Measurements from ENCODE around the gene CORO2B. TPM values are rescaled to one million over a fixed set of nuclear protein-coding genes. Genes with fewer than 3 reads are reported as not detected.

Gene CORO2B
- total RNA-seq, 4 donors from 2014 or later, result 1.3 to 3.3 (median 2.3) TPM

DNA sequence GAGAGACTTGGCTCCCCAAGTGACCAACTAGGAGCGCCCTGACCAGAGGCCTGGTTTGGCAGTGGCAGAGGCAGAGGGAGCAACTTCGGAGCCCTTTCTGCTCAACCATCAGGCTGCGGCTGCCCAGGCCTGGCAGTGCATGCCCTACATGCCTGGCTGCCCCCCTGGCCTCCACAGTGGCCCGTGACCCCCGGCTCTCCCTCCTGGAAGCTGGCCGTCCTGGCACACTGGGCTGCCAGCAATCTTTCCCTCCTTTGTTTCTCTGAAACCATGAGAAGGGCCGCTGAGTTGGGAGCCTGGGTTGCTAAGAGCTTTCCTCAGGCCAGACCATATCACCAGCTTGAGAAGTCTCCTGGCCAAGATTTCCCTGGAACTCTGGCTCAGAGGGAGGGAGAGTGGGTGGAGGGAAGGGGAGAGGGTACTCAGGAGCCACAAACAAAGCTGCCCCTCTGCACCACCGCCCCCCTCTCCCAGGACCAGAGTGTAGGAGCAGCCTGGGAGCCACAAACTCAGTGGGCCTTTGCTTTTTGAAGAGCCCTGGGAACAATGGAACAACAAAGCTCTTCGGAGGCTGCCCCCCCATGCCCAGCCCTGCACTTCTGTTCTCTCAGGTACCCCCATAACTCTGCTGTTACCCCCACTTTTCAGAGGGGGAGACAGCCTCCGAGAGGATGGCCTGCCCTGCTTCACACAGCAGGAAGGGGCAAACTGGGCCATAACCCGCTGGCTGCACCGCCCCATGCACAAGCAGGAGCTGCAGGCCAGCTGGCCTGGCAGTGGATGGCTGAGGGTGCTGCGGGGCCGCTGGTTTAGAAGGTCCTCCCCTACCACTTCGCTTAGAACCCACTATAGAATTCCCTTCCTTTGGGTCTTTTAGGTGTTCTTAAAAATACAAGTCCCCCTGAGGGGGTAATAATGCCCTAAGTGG, 11.3 kb downstream of the CORO2B start:
- H3K36me3 ChIP-seq, result no peaks in the 10 kb centered on the region
- H3K27me3 ChIP-seq, result no peaks in the 10 kb centered on the region
- WGBS, result 63% methylated on average over 3 of the region's 15 CpGs
- TF ChIP-seq POLR2AphosphoS5 (IDR thresholded peaks at IDR 0.05) (no peak), EP300 (IDR thresholded peaks at IDR 0.05) (no peak), POLR2A (IDR thresholded peaks at IDR 0.05) (no peak)
- TF ChIP-seq, protein P1, sequence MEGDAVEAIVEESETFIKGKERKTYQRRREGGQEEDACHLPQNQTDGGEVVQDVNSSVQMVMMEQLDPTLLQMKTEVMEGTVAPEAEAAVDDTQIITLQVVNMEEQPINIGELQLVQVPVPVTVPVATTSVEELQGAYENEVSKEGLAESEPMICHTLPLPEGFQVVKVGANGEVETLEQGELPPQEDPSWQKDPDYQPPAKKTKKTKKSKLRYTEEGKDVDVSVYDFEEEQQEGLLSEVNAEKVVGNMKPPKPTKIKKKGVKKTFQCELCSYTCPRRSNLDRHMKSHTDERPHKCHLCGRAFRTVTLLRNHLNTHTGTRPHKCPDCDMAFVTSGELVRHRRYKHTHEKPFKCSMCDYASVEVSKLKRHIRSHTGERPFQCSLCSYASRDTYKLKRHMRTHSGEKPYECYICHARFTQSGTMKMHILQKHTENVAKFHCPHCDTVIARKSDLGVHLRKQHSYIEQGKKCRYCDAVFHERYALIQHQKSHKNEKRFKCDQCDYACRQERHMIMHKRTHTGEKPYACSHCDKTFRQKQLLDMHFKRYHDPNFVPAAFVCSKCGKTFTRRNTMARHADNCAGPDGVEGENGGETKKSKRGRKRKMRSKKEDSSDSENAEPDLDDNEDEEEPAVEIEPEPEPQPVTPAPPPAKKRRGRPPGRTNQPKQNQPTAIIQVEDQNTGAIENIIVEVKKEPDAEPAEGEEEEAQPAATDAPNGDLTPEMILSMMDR (IDR thresholded peaks at IDR 0.05), result no peak
- no peaks in the 10 kb centered on the region for H3K9me3 ChIP-seq
- no peak for DNase-seq (ENCODE audit: low spot score in 2 of 2)
- H3K4me1 ChIP-seq, result peaks cover 12% of the 10 kb centered on the region
- no peak overlapping the region for H3K4me3 ChIP-seq
- H3K27ac ChIP-seq, result no peak overlapping the region

DNA sequence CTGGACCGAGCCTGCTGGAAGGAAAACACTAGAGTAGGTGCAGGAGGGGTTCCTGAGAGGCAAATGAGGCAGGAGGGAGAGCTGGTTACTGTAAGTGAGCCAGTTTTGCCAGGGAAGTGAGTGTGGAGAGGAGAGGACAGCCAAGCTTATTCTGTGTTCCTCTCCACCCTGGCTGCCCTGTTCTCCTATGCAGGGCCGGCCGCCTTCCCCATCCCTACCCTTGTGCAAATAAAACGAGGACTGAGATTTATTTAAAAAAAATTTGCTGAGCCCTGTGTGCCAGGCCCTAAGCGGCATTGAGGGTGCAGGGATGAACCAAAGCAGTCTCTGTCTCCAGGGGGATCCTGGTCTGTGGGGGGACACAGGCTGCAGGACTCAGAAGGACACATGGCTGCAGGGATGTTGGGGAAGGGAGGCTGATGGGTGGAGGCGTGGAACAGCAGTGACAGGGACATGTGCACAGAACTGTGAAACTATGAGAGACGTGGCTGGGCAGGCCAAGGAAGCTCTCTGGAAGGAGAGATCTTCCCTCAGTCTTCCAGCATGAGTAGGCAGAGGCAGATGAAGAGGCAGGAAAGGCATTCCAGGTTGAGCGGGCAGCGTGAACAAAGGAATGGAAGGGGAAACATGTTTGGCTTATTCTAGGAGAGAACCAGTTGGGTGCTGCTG, 12.1 kb downstream of the CORO2B start:
- Histone ChIP-seq H3K4me1 (peaks cover 8% of the 10 kb centered on the region), H3K27ac (no peak overlapping the region), H3K9me3 (no peaks in the 10 kb centered on the region), H3K4me3 (no peak overlapping the region), H3K27me3 (no peaks in the 10 kb centered on the region), H3K36me3 (no peaks in the 10 kb centered on the region)
- TF ChIP-seq, protein P1 (IDR thresholded peaks at IDR 0.05), result no peak
- TF ChIP-seq POLR2AphosphoS5 (IDR thresholded peaks at IDR 0.05), result no peak
- no peak for TF ChIP-seq EP300 (IDR thresholded peaks at IDR 0.05)
- TF ChIP-seq POLR2A (IDR thresholded peaks at IDR 0.05), result no peak
- 76% methylated on average over 9 of the region's 9 CpGs for WGBS
- DNase-seq (ENCODE audit: low spot score in 2 of 2), result no peak

DNA sequence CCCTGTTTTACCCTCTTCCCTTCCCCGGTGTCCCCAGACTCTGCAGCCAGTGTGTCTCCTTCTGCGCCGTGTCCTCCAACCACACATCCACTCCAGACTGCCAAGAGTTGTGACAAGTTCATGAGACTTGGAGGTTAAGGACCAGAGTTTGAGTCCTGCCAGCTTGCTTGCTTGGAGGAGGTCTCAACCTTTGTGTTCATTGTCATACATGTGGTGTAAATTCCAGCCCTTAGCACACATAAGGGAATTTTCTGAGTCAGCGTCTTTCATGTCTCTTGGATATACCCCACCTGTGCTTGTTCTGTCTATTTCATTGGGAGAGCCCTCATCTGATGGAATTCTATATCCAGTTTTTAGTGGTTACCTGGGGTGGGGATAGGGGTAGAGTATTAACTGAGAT, 13.3 kb downstream of the CORO2B start:
- H3K27ac ChIP-seq, result no peak overlapping the region
- H3K27me3 ChIP-seq, result no peaks in the 10 kb centered on the region
- no peaks in the 10 kb centered on the region for H3K9me3 ChIP-seq
- peaks cover 7% of the 10 kb centered on the region for H3K4me1 ChIP-seq
- H3K36me3 ChIP-seq, result no peaks in the 10 kb centered on the region
- DNase-seq (ENCODE audit: low spot score in 2 of 2), result no peak
- WGBS, result 100% methylated on average over 4 of the region's 4 CpGs
- H3K4me3 ChIP-seq, result no peak overlapping the region
- TF ChIP-seq EP300 (IDR thresholded peaks at IDR 0.05), result no peak
- no peak for TF ChIP-seq POLR2A (IDR thresholded peaks at IDR 0.05)
- TF ChIP-seq, protein P1 (IDR thresholded peaks at IDR 0.05), result no peak
- TF ChIP-seq POLR2AphosphoS5 (IDR thresholded peaks at IDR 0.05), result no peak

DNA sequence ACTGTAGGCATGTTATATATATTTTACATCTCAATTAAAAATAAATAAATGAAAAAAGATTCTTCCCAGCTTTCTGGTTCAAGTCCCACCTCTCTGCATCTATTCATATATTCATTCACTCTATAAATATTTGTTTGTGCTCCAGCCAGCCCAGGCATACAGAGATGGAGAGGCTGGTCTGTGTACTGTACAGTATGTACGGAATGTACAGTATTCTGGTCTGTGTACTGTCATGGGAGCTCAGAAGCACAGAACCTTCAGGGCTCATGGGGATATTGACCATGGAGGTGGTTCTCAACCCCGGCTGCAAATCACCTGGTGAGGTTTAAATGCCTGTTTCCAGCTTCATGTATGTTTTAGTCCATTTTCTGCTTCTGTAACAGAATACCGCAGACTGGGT, 13.8 kb downstream of the CORO2B start:
- WGBS, result 98% methylated on average over 3 of the region's 3 CpGs
- no peak for DNase-seq (ENCODE audit: low spot score in 2 of 2)
- Histone ChIP-seq H3K36me3 (no peaks in the 10 kb centered on the region), H3K27ac (no peak overlapping the region), H3K27me3 (no peaks in the 10 kb centered on the region), H3K4me3 (no peak overlapping the region), H3K9me3 (no peaks in the 10 kb centered on the region), H3K4me1 (peaks cover 12% of the 10 kb centered on the region)
- no peak for TF ChIP-seq POLR2A (IDR thresholded peaks at IDR 0.05)
- TF ChIP-seq EP300 (IDR thresholded peaks at IDR 0.05), result no peak
- TF ChIP-seq POLR2AphosphoS5 (IDR thresholded peaks at IDR 0.05), result no peak
- TF ChIP-seq, protein P1 (IDR thresholded peaks at IDR 0.05), result no peak

DNA sequence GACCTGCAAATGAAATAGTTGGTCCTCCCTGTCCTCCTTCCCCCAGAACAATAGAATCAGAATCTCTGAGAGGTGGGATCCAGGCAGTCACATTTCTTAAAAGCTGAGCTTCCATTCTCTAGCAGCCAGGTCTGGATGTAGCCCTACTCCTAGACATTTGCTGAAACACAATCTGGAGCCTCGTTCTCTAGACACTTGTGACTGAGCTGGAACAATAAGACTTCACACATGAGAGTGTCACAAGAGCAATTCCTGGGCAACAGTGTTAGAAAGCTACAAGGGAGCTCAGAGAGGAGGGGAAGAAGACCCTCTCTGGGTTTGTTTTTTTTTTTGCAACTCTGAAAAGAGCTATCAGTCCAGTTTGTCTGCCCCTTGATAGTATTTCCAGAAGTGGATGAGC, 14.5 kb downstream of the CORO2B start:
- H3K4me3 ChIP-seq, result no peak overlapping the region
- TF ChIP-seq POLR2A (IDR thresholded peaks at IDR 0.05) (no peak), POLR2AphosphoS5 (IDR thresholded peaks at IDR 0.05) (no peak), EP300 (IDR thresholded peaks at IDR 0.05) (no peak)
- TF ChIP-seq, protein P1 (IDR thresholded peaks at IDR 0.05), result no peak
- H3K9me3 ChIP-seq, result no peaks in the 10 kb centered on the region
- H3K27ac ChIP-seq, result no peak overlapping the region
- DNase-seq (ENCODE audit: low spot score in 2 of 2), result no peak
- H3K36me3 ChIP-seq, result no peaks in the 10 kb centered on the region
- peaks cover 19% of the 10 kb centered on the region for H3K4me1 ChIP-seq
- H3K27me3 ChIP-seq, result no peaks in the 10 kb centered on the region
- 80% methylated on average over 1 of the region's 1 CpG for WGBS
